HG03457 (cell line): ENCODE measurements around the gene PDZD7.
"Not testable (repeated sequence)": the region's sequence is repeated elsewhere in the genome, so short reads cannot be mapped to it uniquely, and the experiment has no call there.

Source experiments
- ATAC-seq: cut with Tn5 transposase; IDR thresholded peaks from one replicate; pipeline ENCODE4 v1.9.1; 2021; ENCODE audit warnings: moderate number of reproducible peaks; ENCODE audit not compliant: unreplicated experiment

Gene PDZD7

GRCh38 chr10:100985336-100985735 lies 45.6 kb downstream of the PDZD7 start:
- ATAC-seq = no peak

- ATAC-seq = no peak
These were observed 46.2 kb downstream of the PDZD7 start for GRCh38 chr10:100984672-100985177.

GRCh38 chr10:100983868-100984671 lies 46.9 kb downstream of the PDZD7 start:
- ATAC-seq = no peak

GRCh38 chr10:100982916-100983830 lies 47.8 kb downstream of the PDZD7 start:
- ATAC-seq = no peak

GRCh38 chr10:100981178-100981772 lies 49.7 kb downstream of the PDZD7 start:
- ATAC-seq = no peak

- no peak for ATAC-seq
These were observed 50.2 kb downstream of the PDZD7 start for GRCh38 chr10:100980711-100981110.

- ATAC-seq = no peak
These were observed 50.6 kb downstream of the PDZD7 start for GRCh38 chr10:100980311-100980710.

- no peak for ATAC-seq
These were observed 51.1 kb downstream of the PDZD7 start for GRCh38 chr10:100979791-100980272.

- ATAC-seq = no peak
These were observed 52.1 kb downstream of the PDZD7 start for GRCh38 chr10:100978901-100979195.

- ATAC-seq = no peak
These were observed 52.6 kb downstream of the PDZD7 start for GRCh38 chr10:100978121-100978900.

GRCh38 chr10:100977436-100977835 lies 53.5 kb downstream of the PDZD7 start:
- no peak for ATAC-seq

- no peak for ATAC-seq
These were observed 54.0 kb downstream of the PDZD7 start for GRCh38 chr10:100976906-100977305.

GRCh38 chr10:100975397-100975796 lies 55.5 kb downstream of the PDZD7 start:
- ATAC-seq = not testable (repeated sequence)

GRCh38 chr10:100972904-100973535 lies 57.9 kb downstream of the PDZD7 start:
- no peak for ATAC-seq

- ATAC-seq = no peak
These were observed 58.6 kb downstream of the PDZD7 start for GRCh38 chr10:100972115-100972903.

GRCh38 chr10:100970914-100971811 lies 59.8 kb downstream of the PDZD7 start:
- no peak for ATAC-seq

GRCh38 chr10:100970076-100970913 lies 60.6 kb downstream of the PDZD7 start:
- no peak for ATAC-seq
